HepG2 (cell line): ENCODE measurements around the gene NDC80. TPM values are rescaled to one million over a fixed set of nuclear protein-coding genes. Genes with fewer than 3 reads are reported as not detected.

Experiments
- ADNP ChIP-seq: sonication (generic); formaldehyde crosslinking; IDR thresholded peaks from 2 replicates; pipeline ENCODE4 v1.4.0; 2020; ENCODE audit warnings: missing genetic modification reagents
- ARNTL ChIP-seq: sonication (generic); formaldehyde crosslinking; IDR thresholded peaks from 2 replicates; pipeline ENCODE4 v1.4.0; 2020; ENCODE audit warnings: mild to moderate bottlenecking, missing genetic modification reagents
- ATF5 ChIP-seq: sonication (generic); formaldehyde crosslinking; IDR thresholded peaks from 2 replicates; pipeline ENCODE4 v1.4.0; 2020; ENCODE audit warnings: mild to moderate bottlenecking, low read depth, missing genetic modification reagents
- BCL6 ChIP-seq: IDR thresholded peaks from 2 replicates; pipeline ENCODE4 v1.6.1; 2016; ENCODE audit warnings: missing genetic modification reagents, missing compliant biosample characterization
- BRCA1 ChIP-seq: sonication (generic); formaldehyde crosslinking; IDR thresholded peaks from 2 replicates; pipeline ENCODE4 v1.4.0; 2020; ENCODE audit warnings: missing genetic modification reagents
- CHCHD3 ChIP-seq: sonication (generic); formaldehyde crosslinking; IDR thresholded peaks from 2 replicates; pipeline ENCODE4 v1.8.0; 2022; ENCODE audit warnings: mild to moderate bottlenecking, missing genetic modification reagents, moderate library complexity
- HNF1A ChIP-seq, 2 experiments: sonication (generic) in 1 of 2; formaldehyde crosslinking in 1 of 2; IDR thresholded peaks; 2 replicates each; pipeline versions ENCODE4 v1.4.0 to v1.6.1; 2016 to 2020; ENCODE audit warnings: borderline replicate concordance in 1 of 2, low read depth in 1 of 2, mild to moderate bottlenecking in 1 of 2, missing genetic modification reagents in 1 of 2
- HNRNPUL1 ChIP-seq: fragments of 200-400 bp; formaldehyde crosslinking; IDR thresholded peaks from 2 replicates; pipeline ENCODE4 v1.6.1; 2017; ENCODE audit warnings: low read depth, mild to moderate bottlenecking, low read length, moderate library complexity
- KDM1A ChIP-seq: IDR thresholded peaks from 2 replicates; pipeline ENCODE4 v1.6.1; 2016; ENCODE audit warnings: missing compliant biosample characterization
- PTBP1 ChIP-seq: fragments of 200-400 bp; formaldehyde crosslinking; IDR thresholded peaks from 2 replicates; pipeline ENCODE4 v1.6.1; 2018; ENCODE audit warnings: low read length, low read depth; ENCODE audit not compliant: poor library complexity, severe bottlenecking
- REPIN1 ChIP-seq: sonication (generic); formaldehyde crosslinking; IDR thresholded peaks from 2 replicates; pipeline ENCODE4 v1.8.0; 2022; ENCODE audit warnings: missing genetic modification reagents, low read depth, mild to moderate bottlenecking, borderline replicate concordance
- SNRNP70 ChIP-seq: fragments of 200-400 bp; formaldehyde crosslinking; IDR thresholded peaks from 2 replicates; pipeline ENCODE4 v1.6.1; 2017; ENCODE audit warnings: mild to moderate bottlenecking, low read depth, low read length, moderate library complexity
- SP140L ChIP-seq: sonication (generic); formaldehyde crosslinking; IDR thresholded peaks from 2 replicates; pipeline ENCODE4 v1.4.0; 2020; ENCODE audit warnings: missing genetic modification reagents, borderline replicate concordance
- TGIF2 ChIP-seq: IDR thresholded peaks from 2 replicates; pipeline ENCODE4 v1.6.1; 2016; ENCODE audit warnings: control low read depth, missing compliant biosample characterization
- ZMYM2 ChIP-seq: sonication (generic); formaldehyde crosslinking; IDR thresholded peaks from 2 replicates; pipeline ENCODE4 v1.8.0; 2022; ENCODE audit warnings: mild to moderate bottlenecking, missing genetic modification reagents
- ZNF558 ChIP-seq: sonication (generic); formaldehyde crosslinking; IDR thresholded peaks from 2 replicates; pipeline ENCODE4 v1.9.0; 2022; ENCODE audit warnings: mild to moderate bottlenecking, missing genetic modification reagents, borderline replicate concordance
- ZNF563 ChIP-seq: sonication (generic); formaldehyde crosslinking; IDR thresholded peaks from 2 replicates; pipeline ENCODE4 v1.8.0; 2022; ENCODE audit warnings: mild to moderate bottlenecking, moderate library complexity, missing genetic modification reagents
- ZNF589 ChIP-seq: sonication (generic); formaldehyde crosslinking; conservative IDR thresholded peaks from 2 replicates; pipeline ENCODE4 v1.8.0; 2022; ENCODE audit warnings: mild to moderate bottlenecking, moderate library complexity, missing genetic modification reagents
- ZNF75D ChIP-seq: sonication (generic); formaldehyde crosslinking; IDR thresholded peaks from 2 replicates; pipeline ENCODE4 v1.8.1; 2023; ENCODE audit warnings: missing genetic modification reagents, mild to moderate bottlenecking, borderline replicate concordance
- ZNF775 ChIP-seq: sonication (generic); formaldehyde crosslinking; IDR thresholded peaks from 2 replicates; pipeline ENCODE4 v1.4.0; 2020; ENCODE audit warnings: missing genetic modification reagents, mild to moderate bottlenecking, moderate library complexity, borderline replicate concordance
- ZSCAN12 ChIP-seq: sonication (generic); formaldehyde crosslinking; IDR thresholded peaks from 2 replicates; pipeline ENCODE4 v1.9.0; 2021; ENCODE audit warnings: mild to moderate bottlenecking, missing genetic modification reagents
- ZSCAN21 ChIP-seq: sonication (generic); formaldehyde crosslinking; IDR thresholded peaks from 2 replicates; pipeline ENCODE4 v1.8.0; 2022; ENCODE audit warnings: mild to moderate bottlenecking, missing genetic modification reagents, moderate library complexity, borderline replicate concordance
- polyA plus RNA-seq, 8 experiments: library from polyadenylated mRNA; depleted of rRNA in 3 of 8; stranded (reverse) in 7 of 8; unstranded in 1 of 8; fragments of >200 nt; fragmentation: Illumina TruSeq in 4 of 8; extraction: Trizol in 4 of 8; gene quantifications; 2 replicates each; pipeline versions ENCODE4 v1.2.1 to v1.2.3, GENCODE V29; 2011 to 2016; ENCODE audit warnings: low read depth in 4 of 8, missing spikeins in 1 of 8, mixed read lengths in 1 of 8; ENCODE audit not compliant: insufficient read depth in 1 of 8
- total RNA-seq, 5 experiments: library from RNA; depleted of rRNA; stranded (reverse); fragments of >200 nt; fragmentation: Illumina TruSeq; extraction: Trizol; gene quantifications; 2 replicates each; pipeline ENCODE4 v1.2.3, GENCODE V29; 2016; ENCODE audit warnings: low read depth in 1 of 5

Gene NDC80
- total and polyA plus RNA-seq, 2 of the 13 experiments (the other 11 are each of a cell fraction or from before 2014, with no cell fraction given), result 9.6 to 33.0 TPM

GRCh38 chr18:2655178-2655953 is 84.0 kb downstream of the NDC80 start, which contains the start of gene SMCHD1 (continued):
- TF ChIP-seq ZNF589 (CRISPR knock-in tag), result peak; percentile 0; the same call in 1 of the 2 replicates
- no peak for TF ChIP-seq KDM1A (CRISPR knock-in tag)
- TF ChIP-seq ZNF563 (CRISPR knock-in tag), result peak; percentile 43; the same call in 1 of the 2 replicates
- TF ChIP-seq ARNTL, result no peak; the same call in 1 of the 2 replicates
- TF ChIP-seq ZNF775 (CRISPR knock-in tag), result no peak
- peak; percentile 87; the same call in 1 of the 2 replicates for TF ChIP-seq ZSCAN21 (CRISPR knock-in tag)
- TF ChIP-seq ATF5 (CRISPR knock-in tag), result peak; percentile 77; the same call in 1 of the 2 replicates
- TF ChIP-seq ZNF558, result peak; percentile 26; the same call in 1 of the 2 replicates
- TF ChIP-seq ADNP (CRISPR knock-in tag), result no peak
- TF ChIP-seq ZNF75D, result no peak
- TF ChIP-seq HNRNPUL1, result no peak
- peak; percentile 66; the same call in 1 of the 2 replicates for TF ChIP-seq SP140L
- TF ChIP-seq SNRNP70, result no peak
- no peak for TF ChIP-seq PTBP1
- TF ChIP-seq CHCHD3 (CRISPR knock-in tag), result no peak
- no peak for TF ChIP-seq HNF1A (IDR thresholded peaks at IDR 0.05; ENCODE audit: low read depth)
- TF ChIP-seq HNF1A (CRISPR knock-in tag; IDR thresholded peaks at IDR 0.05; ENCODE audit: borderline replicate concordance), result no peak; the same call in 1 of the 2 replicates
- no peak for TF ChIP-seq TGIF2 (CRISPR knock-in tag)
- no peak for TF ChIP-seq BCL6 (CRISPR knock-in tag)
- TF ChIP-seq ZSCAN12, result peak; percentile 66; the same call in 1 of the 2 replicates
- TF ChIP-seq ZMYM2 (CRISPR knock-in tag), result no peak
- TF ChIP-seq REPIN1 (CRISPR knock-in tag), result peak; percentile 23; the same call in 1 of the 2 replicates
- 0 out of 2 replicates have a peak, but pooled peaks have one; percentile 43 for TF ChIP-seq BRCA1
